Endometrium (tissue), 2 donors: ENCODE data around the gene PKNOX2.

ENCODE experiments used
- FAIRE-seq: peaks from 2 replicates; lab custom pipeline; 2012; peaks lifted over from hg19 to GRCh38; lab: Jason Lieb, UNC
- donor health status: control.
- donor health status: control.

Gene PKNOX2

GRCh38 chr11:125287491-125288210 is 123.1 kb downstream of the PKNOX2 start:
- FAIRE-seq = peak; percentile 48

GRCh38 chr11:125289419-125290098 is 125.0 kb downstream of the PKNOX2 start:
- FAIRE-seq = no peak

GRCh38 chr11:125290263-125290662 is 125.7 kb downstream of the PKNOX2 start:
- no peak for FAIRE-seq

GRCh38 chr11:125292100-125292499 is 127.5 kb downstream of the PKNOX2 start:
- no peak for FAIRE-seq

GRCh38 chr11:125293596-125293995 is 129.0 kb downstream of the PKNOX2 start:
- FAIRE-seq = no peak

GRCh38 chr11:125295931-125296330 is 131.4 kb downstream of the PKNOX2 start:
- no peak for FAIRE-seq

GRCh38 chr11:125297346-125297915 is 132.9 kb downstream of the PKNOX2 start:
- FAIRE-seq = no peak

GRCh38 chr11:125299061-125299615 is 134.6 kb downstream of the PKNOX2 start:
- FAIRE-seq = no peak

GRCh38 chr11:125299821-125300220 is 135.3 kb downstream of the PKNOX2 start:
- no peak for FAIRE-seq

- FAIRE-seq = no peak
Observed at GRCh38 chr11:125300791-125301218, 136.3 kb downstream of the PKNOX2 start.

GRCh38 chr11:125301346-125301745 is 136.8 kb downstream of the PKNOX2 start:
- no peak for FAIRE-seq

- no peak for FAIRE-seq
Observed at GRCh38 chr11:125303186-125303585, 138.6 kb downstream of the PKNOX2 start.

GRCh38 chr11:125303694-125304093 is 139.1 kb downstream of the PKNOX2 start:
- FAIRE-seq = no peak

- no peak for FAIRE-seq
Observed at GRCh38 chr11:125304136-125304535, 139.6 kb downstream of the PKNOX2 start.

GRCh38 chr11:125304876-125305275 is 140.3 kb downstream of the PKNOX2 start:
- no peak for FAIRE-seq

- FAIRE-seq = no peak
Observed at GRCh38 chr11:125305345-125305744, 140.8 kb downstream of the PKNOX2 start.

GRCh38 chr11:125306476-125306875 is 141.9 kb downstream of the PKNOX2 start:
- FAIRE-seq = no peak

- FAIRE-seq = no peak
Observed at GRCh38 chr11:125308246-125308645, 143.7 kb downstream of the PKNOX2 start.

- no peak for FAIRE-seq
Observed at GRCh38 chr11:125312391-125312790, 147.8 kb downstream of the PKNOX2 start.

GRCh38 chr11:125312812-125313211 is 148.3 kb downstream of the PKNOX2 start:
- no peak for FAIRE-seq

GRCh38 chr11:125313271-125314219 is 149.0 kb downstream of the PKNOX2 start:
- no peak for FAIRE-seq
